Activated naive CD4-positive, alpha-beta T cell treated with anti-CD3 and anti-CD28 coated beads for 36 hours (primary cell): ENCODE data around the gene CACNA2D3. TPM values are rescaled to one million over a fixed set of nuclear protein-coding genes. Genes with fewer than 3 reads are reported as not detected.
"Not testable (repeated sequence)": the region's sequence is repeated elsewhere in the genome, so short reads cannot be mapped to it uniquely, and the experiment has no call there.

Source experiments
- CTCF ChIA-PET: fragments of 350-600 bp; sonication (Branson Sonifier 250); formaldehyde crosslinking; loops from one replicate; lab custom pipeline; 2021; ENCODE audit warnings: antibody characterized with exemption; lab: Charles Lee
- DNase-seq: peaks from one replicate; pipeline ENCODE4 v3.0.0-alpha.2; 2020
- H3K27ac Mint-ChIP-seq: one replicate; pipeline ENCODE4 v1.8.0; 2021; ENCODE audit warnings: mild to moderate bottlenecking, mixed read lengths
- H3K27me3 Mint-ChIP-seq: one replicate; pipeline ENCODE4 v1.8.0; 2021; ENCODE audit warnings: low read depth, mixed read lengths
- H3K36me3 Mint-ChIP-seq: one replicate; pipeline ENCODE4 v1.8.0; 2021; ENCODE audit warnings: low read depth, mixed read lengths
- H3K4me1 Mint-ChIP-seq: one replicate; pipeline ENCODE4 v1.8.0; 2021; ENCODE audit warnings: low read depth, mixed read lengths
- H3K4me3 Mint-ChIP-seq: one replicate; pipeline ENCODE4 v1.8.0; 2021; ENCODE audit warnings: mild to moderate bottlenecking, moderate library complexity, mixed read lengths
- H3K9me3 Mint-ChIP-seq: one replicate; pipeline ENCODE4 v1.8.0; 2021; ENCODE audit warnings: mixed read lengths
- intact Hi-C: fragments of 100-400 bp; cut with micrococcal nuclease; formaldehyde crosslinking; loops from one replicate; pipeline ENCODE4 v1.15.1; 2023
- total RNA-seq, 2 experiments: library from RNA; stranded (reverse); gene quantifications; one replicate each; pipeline ENCODE4 v1.2.3, GENCODE V29; 2021

Gene CACNA2D3
- total RNA-seq, 2 experiments from 2014 or later = not detected

- CTCF ChIA-PET = no interaction called here
- no peaks in the 10 kb centered on the region for H3K4me1 Mint-ChIP-seq
- H3K27me3 Mint-ChIP-seq = no peaks in the 10 kb centered on the region
- no peak for DNase-seq
- no peak overlapping the region for H3K4me3 Mint-ChIP-seq
- intact Hi-C loops = no loop called here
- H3K36me3 Mint-ChIP-seq = no peaks in the 10 kb centered on the region
- H3K27ac Mint-ChIP-seq = no peak overlapping the region
- H3K9me3 Mint-ChIP-seq = peaks cover 8% of the 10 kb centered on the region
Observed at GRCh38 chr3:55097441-55097840, 975.1 kb downstream of the CACNA2D3 start.

- Mint-ChIP-seq H3K4me3 (no peak overlapping the region), H3K27me3 (no peaks in the 10 kb centered on the region), H3K9me3 (peaks cover 2% of the 10 kb centered on the region), H3K36me3 (no peaks in the 10 kb centered on the region), H3K27ac (no peak overlapping the region), H3K4me1 (no peaks in the 10 kb centered on the region)
- CTCF ChIA-PET = no interaction called here
- DNase-seq = no peak
- intact Hi-C loops = no loop called here
Observed at GRCh38 chr3:55105647-55106046, 983.3 kb downstream of the CACNA2D3 start.

DNA sequence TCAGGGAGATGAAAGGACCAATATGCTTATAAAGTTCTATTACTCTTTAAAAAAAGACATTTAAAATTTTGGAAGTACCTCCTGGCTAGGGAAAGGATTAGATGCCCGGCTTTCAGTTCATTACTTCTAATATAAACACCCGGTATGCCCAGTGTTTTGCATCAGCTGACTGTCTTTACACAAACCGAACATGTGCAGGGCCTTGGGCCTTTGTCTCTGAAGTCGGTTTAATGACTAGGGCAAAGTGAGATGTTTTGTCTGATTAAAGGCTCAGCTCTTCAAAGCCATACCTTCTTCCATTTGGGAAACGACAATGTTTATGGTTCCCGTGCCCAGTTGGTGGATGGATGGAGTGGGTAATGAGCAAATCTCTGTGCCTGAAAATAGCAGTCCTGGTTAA lies 984.8 kb downstream of the CACNA2D3 start:
- DNase-seq = no peak
- Mint-ChIP-seq H3K27me3 (no peaks in the 10 kb centered on the region), H3K27ac (no peak overlapping the region), H3K9me3 (peaks cover 2% of the 10 kb centered on the region), H3K36me3 (no peaks in the 10 kb centered on the region), H3K4me1 (no peaks in the 10 kb centered on the region), H3K4me3 (no peak overlapping the region)
- intact Hi-C loops = no loop called here
- CTCF ChIA-PET = no interaction called here

GRCh38 chr3:55111906-55112305 lies 989.6 kb downstream of the CACNA2D3 start:
- H3K9me3 Mint-ChIP-seq, H3K27ac Mint-ChIP-seq, H3K27me3 Mint-ChIP-seq, H3K4me1 Mint-ChIP-seq, intact Hi-C loops, H3K36me3 Mint-ChIP-seq, DNase-seq, CTCF ChIA-PET, H3K4me3 Mint-ChIP-seq: not testable (repeated sequence)

GRCh38 chr3:55118451-55118850 lies 996.1 kb downstream of the CACNA2D3 start:
- H3K36me3 Mint-ChIP-seq = no peaks in the 10 kb centered on the region
- CTCF ChIA-PET = no interaction called here
- H3K4me1 Mint-ChIP-seq = no peaks in the 10 kb centered on the region
- no peak overlapping the region for H3K27ac Mint-ChIP-seq
- intact Hi-C loops = no loop called here
- no peaks in the 10 kb centered on the region for H3K9me3 Mint-ChIP-seq
- DNase-seq = no peak
- H3K27me3 Mint-ChIP-seq = no peaks in the 10 kb centered on the region
- no peak overlapping the region for H3K4me3 Mint-ChIP-seq

GRCh38 chr3:55119268-55119667 lies 996.9 kb downstream of the CACNA2D3 start:
- DNase-seq = no peak
- CTCF ChIA-PET = no interaction called here
- intact Hi-C loops = no loop called here
- H3K4me1 Mint-ChIP-seq = no peaks in the 10 kb centered on the region
- no peak overlapping the region for H3K4me3 Mint-ChIP-seq
- no peak overlapping the region for H3K27ac Mint-ChIP-seq
- H3K27me3 Mint-ChIP-seq = no peaks in the 10 kb centered on the region
- no peaks in the 10 kb centered on the region for H3K9me3 Mint-ChIP-seq
- no peaks in the 10 kb centered on the region for H3K36me3 Mint-ChIP-seq

GRCh38 chr3:55122312-55122711 lies 1000.0 kb downstream of the CACNA2D3 start:
- Mint-ChIP-seq H3K36me3 (no peaks in the 10 kb centered on the region), H3K27ac (no peak overlapping the region), H3K4me3 (no peak overlapping the region), H3K4me1 (no peaks in the 10 kb centered on the region), H3K27me3 (no peaks in the 10 kb centered on the region), H3K9me3 (no peaks in the 10 kb centered on the region)
- CTCF ChIA-PET = no interaction called here
- intact Hi-C loops = no loop called here
- no peak for DNase-seq

Other genes with a start within 250 kb of the CACNA2D3 start
- gene ACTR8, start 240.4 kb upstream of the CACNA2D3 start, total RNA-seq = 10 to 100 TPM; 29.8 to 30.3 TPM
- 10 to 100 TPM; 29.6 to 36.1 TPM for gene SELENOK, start 230.7 kb upstream of the CACNA2D3 start, total RNA-seq